ENCODE data around the gene ATP5MG.
A peak's percentile ranks its signal among the peaks of the same experiment; 100 is the strongest.

Gene ATP5MG

GRCh38 chr11:118401151-118401879, at the start of gene ATP5MG:
Gene ATP5MG (plus strand): TSS chr11:118401606. CDS start chr11:118401666, 60 bp downstream.
- ChIA-PET CTCF (interaction anchor here (0.6 to 1.1 kb wide), 2 partner anchors 30 to 85 kb away, joined by 3 to 6 read pairs; no protein-coding TSS in a partner anchor), POLR2A (ENCODE audit: low non-redundant PET) (no interaction called here)
- H3K27ac ChIP-seq = peak within 1 kb of the TSS; percentile 85
- peak; percentile 86 for DNase-seq (ENCODE audit: low spot score)
- TF ChIP-seq CTCF (conservative IDR thresholded peaks at IDR 0.05; ENCODE audit: low read depth) = no peak

DNA sequence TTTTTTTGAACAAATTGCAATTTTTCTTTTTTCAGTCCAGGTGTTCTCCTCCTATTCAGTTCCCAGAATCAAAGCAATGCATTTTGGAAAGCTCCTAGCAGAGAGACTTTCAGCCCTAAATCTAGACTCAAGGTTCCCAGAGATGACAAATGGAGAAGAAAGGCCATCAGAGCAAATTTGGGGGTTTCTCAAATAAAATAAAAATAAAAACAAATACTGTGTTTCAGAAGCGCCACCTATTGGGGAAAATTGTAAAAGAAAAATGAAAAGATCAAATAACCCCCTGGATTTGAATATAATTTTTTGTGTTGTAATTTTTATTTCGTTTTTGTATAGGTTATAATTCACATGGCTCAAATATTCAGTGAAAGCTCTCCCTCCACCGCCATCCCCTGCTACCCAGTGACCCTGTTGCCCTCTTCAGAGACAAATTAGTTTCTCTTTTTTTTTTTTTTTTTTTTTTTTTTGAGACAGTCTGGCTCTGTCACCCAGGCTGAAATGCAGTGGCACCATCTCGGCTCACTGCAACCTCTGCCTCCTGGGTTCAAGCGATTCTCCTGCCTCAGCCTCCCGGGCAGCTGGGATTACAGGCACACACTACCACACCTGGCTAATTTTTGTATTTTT, 48.2 kb upstream of the ATP5MG start:
- ChIA-PET POLR2A (ENCODE audit: low non-redundant PET) (no interaction called here), CTCF (interaction anchor here (0.6 to 1.0 kb wide), 6 partner anchors 16 to 219 kb away, joined by 3 to 5 read pairs (median 3); no protein-coding TSS in a partner anchor)
- TF ChIP-seq CTCF (conservative IDR thresholded peaks at IDR 0.05; ENCODE audit: low read depth) = peak; percentile 61
- H3K27ac ChIP-seq = no peak overlapping the region
- DNase-seq (ENCODE audit: low spot score) = peak; percentile 5

DNA sequence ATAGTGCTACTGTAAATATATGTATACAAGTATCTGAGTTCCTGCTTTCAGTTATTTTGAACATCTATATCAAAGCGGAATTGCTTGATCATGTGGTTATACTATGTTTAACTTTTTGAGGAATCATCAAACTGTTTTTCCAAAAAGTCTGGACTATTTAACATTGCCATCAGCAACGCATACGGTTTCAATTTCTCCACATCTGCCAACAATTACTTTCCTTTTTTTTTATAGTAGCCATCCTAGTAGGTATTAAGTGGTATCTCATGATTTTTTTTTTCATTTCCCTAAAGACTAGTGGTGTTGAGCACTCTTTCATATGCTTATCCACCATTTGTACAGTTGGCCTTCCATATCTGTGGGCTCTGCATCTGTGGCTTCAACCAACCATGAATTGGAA, 43.3 kb upstream of the ATP5MG start:
- ChIA-PET POLR2A (ENCODE audit: low non-redundant PET) (no interaction called here), CTCF (interaction anchor here (1.0 kb wide), 1 partner anchor 63 kb away, joined by 3 read pairs; no protein-coding TSS in a partner anchor)
- no peak for DNase-seq (ENCODE audit: low spot score)
- H3K27ac ChIP-seq = no peak overlapping the region
- TF ChIP-seq CTCF (conservative IDR thresholded peaks at IDR 0.05; ENCODE audit: low read depth) = no peak

DNA sequence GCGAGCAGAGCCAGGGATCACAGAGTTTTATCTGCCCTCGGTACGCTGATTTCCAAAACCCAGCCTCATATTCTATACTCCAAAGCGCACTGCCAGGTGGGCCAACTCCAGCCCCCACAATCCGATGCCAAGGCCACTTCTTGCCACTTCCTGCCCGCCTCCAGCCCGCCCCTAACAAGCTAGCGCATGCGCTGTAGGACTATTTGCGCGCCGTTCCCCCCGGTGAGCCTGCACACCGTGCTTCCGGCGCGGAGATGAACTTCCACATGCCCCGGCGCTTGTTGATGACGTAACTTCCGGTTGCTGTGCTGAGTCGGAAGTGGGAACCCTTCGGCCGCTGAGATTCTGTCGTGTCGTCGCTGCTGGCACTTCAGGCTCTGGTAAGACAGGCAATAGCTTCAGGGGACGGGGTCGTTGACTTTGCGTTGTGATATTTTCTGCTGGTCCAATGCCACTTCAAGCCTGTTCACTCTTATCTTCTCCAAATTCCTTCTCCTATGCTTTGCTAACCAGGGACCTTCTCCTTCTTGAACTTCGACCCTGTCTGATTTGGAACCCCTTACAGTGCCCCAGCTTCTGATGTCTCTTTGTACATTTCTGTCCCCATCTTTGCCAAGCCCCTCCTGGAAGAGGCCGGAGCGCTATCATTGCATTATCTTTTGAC, 42.0 kb upstream of the ATP5MG start, which contains the start of gene UBE4A:
Gene UBE4A (plus strand): TSS at position 306 of the 664 bp plus-strand sequence. CDS start 5,481 bp downstream, outside the sequence.
- TF ChIP-seq CTCF (conservative IDR thresholded peaks at IDR 0.05; ENCODE audit: low read depth) = no peak
- peak; percentile 78 for DNase-seq (ENCODE audit: low spot score)
- H3K27ac ChIP-seq = peak within 1 kb of the TSS; percentile 44
- POLR2A ChIA-PET (ENCODE audit: low non-redundant PET) = interaction anchor here (0.7 kb wide), 1 partner anchor 384 kb away, joined by 4 read pairs; no protein-coding TSS in a partner anchor
- CTCF ChIA-PET = no interaction called here

GRCh38 chr11:118364956-118365615, 36.3 kb upstream of the ATP5MG start:
- TF ChIP-seq CTCF (conservative IDR thresholded peaks at IDR 0.05; ENCODE audit: low read depth) = no peak
- POLR2A ChIA-PET (ENCODE audit: low non-redundant PET) = no interaction called here
- CTCF ChIA-PET = interaction anchor here (0.6 to 0.9 kb wide), 2 partner anchors 70 to 580 kb away, joined by 3 read pairs; no protein-coding TSS in a partner anchor
- no peak for DNase-seq (ENCODE audit: low spot score)
- no peak overlapping the region for H3K27ac ChIP-seq

DNA sequence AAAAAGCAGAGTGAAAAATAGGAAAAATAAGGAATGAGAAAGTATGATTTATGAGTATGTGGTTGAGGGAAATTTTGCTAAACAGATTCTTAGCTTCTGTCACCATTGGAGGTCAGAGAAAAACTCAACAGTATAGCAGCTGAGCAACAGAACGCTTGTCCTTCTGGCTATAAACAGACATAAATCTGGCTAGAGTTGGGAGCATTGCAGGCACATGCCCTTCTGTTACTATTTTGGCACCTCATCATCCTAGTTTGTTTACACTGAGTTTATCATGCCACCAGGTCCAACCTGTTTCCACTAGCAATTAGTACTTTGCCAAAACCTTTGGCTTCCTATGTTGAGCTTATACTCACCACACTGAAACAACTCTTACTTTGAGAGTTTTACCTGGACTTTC, 35.1 kb upstream of the ATP5MG start:
- no peak for DNase-seq (ENCODE audit: low spot score)
- TF ChIP-seq CTCF (conservative IDR thresholded peaks at IDR 0.05; ENCODE audit: low read depth) = no peak
- ChIA-PET CTCF (interaction anchor here (0.7 kb wide), 1 partner anchor 7 kb away, joined by 3 read pairs; no protein-coding TSS in a partner anchor), POLR2A (ENCODE audit: low non-redundant PET) (no interaction called here)
- H3K27ac ChIP-seq = no peak overlapping the region
